Keratinocyte (primary cell): Measurements from ENCODE around the gene SLC1A4. TPM values are rescaled to one million over a fixed set of nuclear protein-coding genes. Genes with fewer than 3 reads are reported as not detected.

ENCODE experiments used
- DNase-seq: peaks from one replicate; pipeline ENCODE4 v3.0.0-alpha.2; 2011; ENCODE audit warnings: low read depth, missing footprints, low spot score
- FAIRE-seq: peaks from 2 replicates; lab custom pipeline; 2011; peaks lifted over from hg19 to GRCh38; lab: Jason Lieb, UNC
- H2AFZ ChIP-seq: 2 replicates; pipeline ENCODE4 v1.6.0; 2012; ENCODE audit warnings: low read length, control low read depth, inconsistent platforms; ENCODE audit not compliant: control insufficient read depth
- H3K27ac ChIP-seq: 2 replicates; pipeline ENCODE4 v1.5.1; 2011; ENCODE audit warnings: low read length; ENCODE audit not compliant: control insufficient read depth, insufficient read depth
- H3K27me3 ChIP-seq: 3 replicates; pipeline ENCODE4 v1.6.0; 2011; ENCODE audit warnings: low read length; ENCODE audit not compliant: control insufficient read depth, insufficient read depth; ENCODE audit errors: extremely low read depth
- H3K36me3 ChIP-seq, 2 experiments: 2 replicates in 1 of 2; 3 replicates in 1 of 2; pipeline ENCODE4 v1.5.1; 2011; ENCODE audit warnings: low read length in 2 of 2, mild to moderate bottlenecking in 1 of 2; ENCODE audit not compliant: control insufficient read depth in 2 of 2, insufficient read depth in 2 of 2; ENCODE audit errors: extremely low read depth in 1 of 2
- H3K4me1 ChIP-seq: 3 replicates; pipeline ENCODE4 v1.5.1; 2011; ENCODE audit warnings: low read length; ENCODE audit not compliant: control insufficient read depth, insufficient read depth; ENCODE audit errors: extremely low read depth
- H3K4me2 ChIP-seq: 3 replicates; pipeline ENCODE4 v1.6.0; 2011; ENCODE audit warnings: low read depth, low read length; ENCODE audit not compliant: control insufficient read depth, insufficient read depth; ENCODE audit errors: extremely low read depth
- H3K4me3 ChIP-seq, 3 experiments: fragments of 200-600 bp in 1 of 3; sonication (generic) in 1 of 3; 2 replicates in 2 of 3; 3 replicates in 1 of 3; pipeline ENCODE4 v1.5.1; 2011 to 2016; ENCODE audit warnings: low read length in 3 of 3, mild to moderate bottlenecking in 3 of 3, control low read depth in 2 of 3, inconsistent platforms in 1 of 3, low read depth in 1 of 3, mixed read lengths in 1 of 3, mixed run types in 1 of 3, moderate library complexity in 1 of 3; ENCODE audit not compliant: control insufficient read depth in 2 of 3, insufficient read depth in 2 of 3; ENCODE audit errors: extremely low read depth in 1 of 3
- H3K79me2 ChIP-seq: 2 replicates; pipeline ENCODE4 v1.6.0; 2012; ENCODE audit warnings: low read length; ENCODE audit not compliant: control insufficient read depth, insufficient read depth
- H3K9ac ChIP-seq: 3 replicates; pipeline ENCODE4 v1.6.0; 2011; ENCODE audit warnings: low read length; ENCODE audit not compliant: control insufficient read depth, insufficient read depth; ENCODE audit errors: extremely low read depth
- H3K9me1 ChIP-seq: 3 replicates; pipeline ENCODE4 v1.6.0; 2011; ENCODE audit warnings: low read length; ENCODE audit not compliant: control insufficient read depth, insufficient read depth; ENCODE audit errors: extremely low read depth
- H3K9me3 ChIP-seq: 2 replicates; pipeline ENCODE4 v1.5.1; 2012; ENCODE audit warnings: low read depth, low read length; ENCODE audit not compliant: control insufficient read depth
- H4K20me1 ChIP-seq: 3 replicates; pipeline ENCODE4 v1.6.0; 2011; ENCODE audit warnings: low read length; ENCODE audit not compliant: control insufficient read depth, insufficient read depth; ENCODE audit errors: extremely low read depth
- CTCF ChIP-seq, 3 experiments: IDR thresholded peaks in 1 of 3; conservative IDR thresholded peaks in 1 of 3; optimal IDR thresholded peaks in 1 of 3; 2 replicates in 2 of 3; 3 replicates in 1 of 3; pipeline versions ENCODE3 to v1.5.1; 2011; ENCODE audit warnings: low read length in 3 of 3, mild to moderate bottlenecking in 3 of 3, moderate library complexity in 2 of 3, control low read depth in 1 of 3, inconsistent platforms in 1 of 3; ENCODE audit not compliant: insufficient read depth in 2 of 3; ENCODE audit errors: extremely low read depth in 1 of 3
- EZH2 ChIP-seq: IDR thresholded peaks from one replicate; pipeline ENCODE4 v1.6.1; 2012; ENCODE audit warnings: inconsistent platforms, mild to moderate bottlenecking, low read length, moderate library complexity
- dilution Hi-C: fragments of 300-500 bp; cut with MboI; formaldehyde crosslinking; loops from one replicate; pipeline ENCODE4 v1.7.0; 2020; ENCODE audit warnings: low sequenced_read_pairs; ENCODE audit not compliant: extremely low pct_ligation_motif_present
- polyA plus RNA-seq, 5 experiments: library from polyadenylated mRNA; depleted of rRNA in 3 of 5; stranded (reverse) in 3 of 5; stranded (forward) in 1 of 5; unstranded in 1 of 5; fragments of >200 nt; gene quantifications; 1 replicate in 1 of 5; 2 replicates in 3 of 5; 3 replicates in 1 of 5; pipeline versions ENCODE4 v1.2.1 to v1.2.3, GENCODE V29; 2011 to 2012; ENCODE audit warnings: missing spikeins in 2 of 5, low read depth in 1 of 5, low replicate concordance in 1 of 5

Gene SLC1A4
- polyA plus RNA-seq, 1 donor (not counting 4 experiments of a cell fraction or from before 2014, with no cell fraction given), result 8.2 TPM

- DNase-seq, result no peak
- TF ChIP-seq CTCF (optimal IDR thresholded peaks at IDR 0.05 in 1 of 3, IDR thresholded peaks at IDR 0.05 in 1 of 3, conservative IDR thresholded peaks at IDR 0.05 in 1 of 3; ENCODE audit: extremely low read depth in 1 of 3, insufficient read depth in 2 of 3, low read length in 3 of 3), result no peak
- no peak for TF ChIP-seq EZH2
- Histone ChIP-seq H2AFZ (no peak overlapping the region), H3K4me1 (peaks cover 72% of the 10 kb centered on the region), H3K27me3 (no peaks in the 10 kb centered on the region), H3K79me2 (no peaks in the 10 kb centered on the region), H3K9me3 (no peaks in the 10 kb centered on the region), H3K4me2 (no peak overlapping the region), H3K27ac (no peak overlapping the region), H4K20me1 (no peaks in the 10 kb centered on the region), H3K4me3 (no peak overlapping the region), H3K9ac (no peak overlapping the region), H3K36me3 (no peaks in the 10 kb centered on the region), H3K9me1 (no peaks in the 10 kb centered on the region)
- no peak for FAIRE-seq
- dilution Hi-C loops, result no loop called here
Observed at GRCh38 chr2:64947885-64948284, 41.3 kb upstream of the SLC1A4 start.

GRCh38 chr2:64950226-64951160 lies 38.7 kb upstream of the SLC1A4 start:
- H3K36me3 ChIP-seq, result no peaks in the 10 kb centered on the region
- no peaks in the 10 kb centered on the region for H3K79me2 ChIP-seq
- peak overlapping the region; percentile 92 for H3K27ac ChIP-seq
- peak overlapping the region; percentile 88 for H3K4me2 ChIP-seq
- H2AFZ ChIP-seq, result no peak overlapping the region
- no peaks in the 10 kb centered on the region for H3K9me1 ChIP-seq
- dilution Hi-C loops, result no loop called here
- FAIRE-seq (peak; percentile 91), DNase-seq (peak; percentile 78)
- no peaks in the 10 kb centered on the region for H3K27me3 ChIP-seq
- no peaks in the 10 kb centered on the region for H4K20me1 ChIP-seq
- peak overlapping the region; percentile 46 for H3K9ac ChIP-seq
- TF ChIP-seq CTCF (optimal IDR thresholded peaks at IDR 0.05 in 1 of 3, IDR thresholded peaks at IDR 0.05 in 1 of 3, conservative IDR thresholded peaks at IDR 0.05 in 1 of 3; ENCODE audit: extremely low read depth in 1 of 3, insufficient read depth in 2 of 3, low read length in 3 of 3), result no peak
- H3K4me1 ChIP-seq, result peaks cover 51% of the 10 kb centered on the region
- peak overlapping the region; percentile 8 to 48 (median 29) for H3K4me3 ChIP-seq
- no peaks in the 10 kb centered on the region for H3K9me3 ChIP-seq
